IPS-18c (cell line): ENCODE measurements around the gene TENM3.

Source experiments
- H3K4me3 ChIP-seq: 2 replicates; pipeline ENCODE4 v1.7.0; 2013; ENCODE audit warnings: low read depth, mild to moderate bottlenecking, low read length, moderate library complexity; ENCODE audit not compliant: insufficient read depth
- H3K9me3 ChIP-seq: one replicate; pipeline ENCODE4 v1.6.1; 2013; ENCODE audit warnings: mild to moderate bottlenecking, low read length, moderate library complexity; ENCODE audit not compliant: control insufficient read depth, insufficient read depth

The TENM3 gene

DNA sequence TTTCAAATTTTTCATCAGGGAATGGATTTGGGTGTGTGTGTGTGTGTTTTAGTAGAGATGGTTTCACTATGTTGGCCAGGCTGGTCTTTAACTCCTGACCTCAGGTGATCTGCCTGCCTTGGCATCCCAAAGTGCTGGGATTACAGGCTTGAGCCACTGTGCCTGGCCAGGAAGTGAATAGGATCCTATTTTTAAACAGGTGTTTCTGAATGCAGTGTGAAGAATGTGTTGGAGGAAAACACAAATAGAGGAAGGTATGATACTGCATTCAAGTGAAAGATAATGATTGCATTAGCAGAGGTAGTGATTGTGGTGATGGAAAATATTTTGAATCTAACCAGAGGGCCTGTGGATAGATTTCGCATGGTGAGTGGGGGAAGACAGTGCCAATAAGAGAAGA is 189.6 kb downstream of the TENM3 start:
- Histone ChIP-seq H3K4me3 (no peak overlapping the region), H3K9me3 (no peaks in the 10 kb centered on the region)

DNA sequence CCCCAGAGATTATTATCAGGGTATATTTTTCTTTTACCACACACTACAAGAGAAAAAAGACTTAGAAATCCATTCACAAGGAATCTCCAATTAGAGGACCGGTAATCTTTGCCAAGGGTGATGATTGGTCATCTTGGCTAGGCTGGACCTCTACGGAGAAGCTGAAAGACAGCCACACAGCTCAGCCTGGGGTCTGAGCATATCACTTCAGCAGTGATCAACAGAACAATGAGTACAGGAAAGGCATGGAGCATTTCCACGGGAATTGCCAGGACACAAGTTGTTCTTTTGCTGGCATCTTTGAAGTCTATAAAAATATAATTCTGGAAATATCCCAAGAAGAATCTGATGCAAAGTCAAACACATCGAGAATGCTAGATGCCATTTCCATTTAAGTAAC is 191.5 kb downstream of the TENM3 start:
- H3K4me3 ChIP-seq, result no peak overlapping the region
- H3K9me3 ChIP-seq, result no peaks in the 10 kb centered on the region

DNA sequence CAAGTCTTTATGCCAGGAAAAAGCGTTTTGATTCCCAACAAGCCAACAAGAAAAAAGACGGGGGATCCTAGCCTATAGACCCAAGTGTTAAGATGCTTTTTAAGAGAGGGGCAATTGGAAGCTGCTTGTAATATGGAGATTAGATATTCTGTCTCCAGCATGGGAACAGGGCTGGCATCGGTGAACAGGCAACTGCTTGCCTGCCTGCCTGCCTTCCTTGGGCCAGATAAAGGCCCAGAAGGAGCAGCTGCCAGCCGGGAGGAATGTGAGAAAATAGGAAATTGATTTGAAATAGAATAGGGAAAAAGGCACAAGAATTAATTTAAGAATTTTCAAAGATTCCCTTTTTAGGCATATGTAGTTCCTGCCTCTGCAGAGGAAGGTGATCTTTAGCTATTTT is 192.2 kb downstream of the TENM3 start:
- no peak overlapping the region for H3K4me3 ChIP-seq
- H3K9me3 ChIP-seq, result no peaks in the 10 kb centered on the region

DNA sequence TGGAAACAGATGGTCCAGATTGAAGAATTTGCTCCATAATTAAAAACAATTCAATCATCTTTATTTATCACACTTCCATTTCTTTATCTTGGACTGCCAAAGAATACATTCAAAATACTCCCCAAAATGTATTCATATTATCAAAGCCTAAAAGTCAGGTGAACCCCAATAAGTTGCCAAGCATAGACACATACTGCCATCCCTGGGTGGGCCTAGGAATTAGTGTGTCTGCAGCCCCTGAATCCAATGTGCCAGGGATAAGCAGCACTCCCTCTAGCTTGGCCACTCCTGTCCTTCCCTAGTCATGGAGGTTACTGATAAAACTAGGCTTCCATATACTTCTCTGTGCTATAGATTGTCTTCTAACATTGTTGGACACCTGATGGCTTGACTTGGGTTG is 199.9 kb downstream of the TENM3 start:
- Histone ChIP-seq H3K9me3 (no peaks in the 10 kb centered on the region), H3K4me3 (no peak overlapping the region)

DNA sequence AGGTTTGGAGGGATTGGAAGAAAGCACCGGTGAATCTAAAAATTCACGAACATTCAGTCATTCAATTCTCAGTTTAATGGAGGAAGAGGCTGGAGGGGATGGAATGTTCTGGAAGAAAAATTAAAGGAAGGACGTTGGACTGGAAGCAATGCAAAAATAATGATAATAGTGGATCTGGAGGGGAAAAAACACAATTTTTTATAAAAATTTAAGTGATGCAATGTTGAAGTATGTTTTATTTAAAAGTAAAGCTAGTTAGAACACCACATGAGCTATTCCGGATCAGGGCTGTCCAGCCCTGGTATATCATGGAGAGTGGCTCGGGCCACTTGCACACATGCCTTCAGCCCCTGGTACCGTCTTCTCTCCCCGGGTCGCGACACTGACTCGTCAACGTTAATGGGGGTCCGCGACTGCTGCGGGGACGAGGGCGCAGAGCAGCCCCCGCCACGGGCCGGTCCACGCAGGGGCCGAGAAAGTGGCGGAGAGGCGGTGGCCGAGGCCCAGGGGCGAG is 204.6 kb downstream of the TENM3 start:
- no peaks in the 10 kb centered on the region for H3K9me3 ChIP-seq
- peak overlapping the region; percentile 67 for H3K4me3 ChIP-seq

DNA sequence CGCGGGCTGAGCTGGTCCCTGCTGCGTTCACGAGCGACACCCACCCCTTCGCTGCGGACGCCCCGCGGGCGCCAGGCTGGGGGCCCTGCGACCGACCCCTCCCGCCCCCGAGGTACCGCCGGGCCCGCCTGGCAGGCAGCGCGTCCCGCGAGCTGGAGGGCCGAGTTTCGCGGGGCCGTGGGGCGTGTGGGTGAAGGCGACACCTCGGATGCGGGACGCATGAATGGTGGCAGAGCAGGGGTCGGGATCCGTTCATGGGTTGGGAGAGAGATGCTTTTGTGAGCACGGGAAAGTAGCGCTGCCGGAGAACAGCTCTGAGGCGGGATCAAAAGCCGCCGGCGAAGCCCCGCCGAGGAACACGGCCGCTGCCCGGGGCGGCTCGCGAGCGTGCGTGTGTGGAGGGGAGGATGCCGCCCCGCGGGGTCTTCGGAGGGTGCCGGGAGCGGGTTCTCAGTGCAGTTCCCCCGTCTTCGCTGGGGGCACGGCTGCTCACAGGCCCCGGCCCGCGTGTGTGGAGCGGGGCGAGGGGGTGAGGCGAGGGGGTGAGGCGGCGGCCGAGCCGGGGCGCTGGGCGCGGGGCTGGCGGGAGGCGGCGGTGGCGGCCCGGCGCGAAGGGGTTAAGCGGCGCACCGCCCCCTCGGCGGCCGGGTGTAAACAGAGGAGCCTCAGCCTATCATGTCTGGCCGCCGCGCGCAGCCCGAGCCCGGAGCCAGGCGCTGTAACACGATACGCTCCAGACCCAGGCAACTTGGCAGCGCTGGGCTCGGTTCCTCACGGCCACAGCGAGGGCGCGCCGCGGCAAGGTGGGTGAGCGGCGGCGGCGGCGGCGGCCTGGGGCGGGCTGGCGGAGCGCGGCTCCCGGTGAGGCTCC is 205.3 kb downstream of the TENM3 start:
- Histone ChIP-seq H3K9me3 (no peaks in the 10 kb centered on the region), H3K4me3 (peak overlapping the region; percentile 67)

DNA sequence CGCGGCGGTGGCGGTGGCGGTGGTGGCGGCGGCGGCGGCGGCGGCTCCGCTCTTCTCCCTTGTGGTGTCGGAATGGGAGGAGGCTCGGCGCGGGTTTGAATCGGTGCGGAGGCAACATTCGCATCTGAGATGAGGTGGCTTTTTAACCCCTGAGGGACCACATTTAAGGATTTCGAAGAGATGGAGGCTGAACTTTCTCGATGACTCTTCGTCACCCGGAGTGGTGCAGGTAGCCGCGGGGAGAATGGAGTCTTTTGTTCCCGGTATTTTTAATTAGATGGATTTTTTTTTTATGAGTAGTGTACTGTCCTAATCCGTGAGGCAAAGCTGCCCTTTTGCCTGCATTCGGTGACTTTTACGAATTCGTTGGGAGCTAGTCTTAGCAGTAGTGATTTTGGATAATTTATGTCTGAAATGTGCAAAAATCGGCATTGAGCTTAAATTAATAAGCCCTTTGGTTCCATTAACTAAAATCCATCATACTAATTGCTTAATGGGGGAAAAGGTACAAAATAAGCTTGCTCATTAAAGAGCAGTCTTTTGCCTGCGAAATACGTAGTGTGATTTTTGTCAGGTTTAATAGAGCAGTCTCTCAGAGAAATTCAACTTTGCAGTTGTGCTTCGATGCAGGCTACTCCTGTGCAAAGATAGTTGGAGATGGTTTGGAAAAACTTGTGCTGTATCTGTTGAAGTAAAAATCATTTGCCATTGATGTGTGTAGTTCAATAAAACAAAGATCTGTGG is 206.2 kb downstream of the TENM3 start:
- Histone ChIP-seq H3K9me3 (no peaks in the 10 kb centered on the region), H3K4me3 (peak overlapping the region; percentile 67)

DNA sequence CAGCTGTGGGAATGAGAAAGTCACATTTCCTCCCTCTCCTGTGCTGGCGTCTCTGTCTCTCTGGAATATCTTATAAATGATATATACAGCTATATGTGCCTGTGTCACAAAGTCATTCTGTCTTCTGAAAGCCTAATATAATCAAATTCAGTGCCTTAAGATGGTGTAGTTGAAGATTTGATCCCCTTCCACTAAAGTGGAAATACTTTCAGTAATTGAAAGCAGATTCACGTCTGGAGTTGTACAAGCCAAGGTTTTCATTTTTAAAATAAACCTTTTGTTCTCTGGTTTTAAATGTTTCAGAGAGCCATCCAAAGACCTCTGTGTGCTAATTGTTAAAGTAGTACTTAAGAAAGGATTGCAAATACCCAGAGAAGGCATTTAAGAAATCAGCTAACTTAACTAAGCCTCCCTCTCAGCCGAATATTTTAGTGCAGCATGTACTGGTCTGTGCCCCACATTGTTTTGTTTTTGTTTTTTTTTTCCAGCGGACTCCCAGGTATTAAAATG is 206.8 kb downstream of the TENM3 start:
- H3K4me3 ChIP-seq, result peak overlapping the region; percentile 67
- no peaks in the 10 kb centered on the region for H3K9me3 ChIP-seq

DNA sequence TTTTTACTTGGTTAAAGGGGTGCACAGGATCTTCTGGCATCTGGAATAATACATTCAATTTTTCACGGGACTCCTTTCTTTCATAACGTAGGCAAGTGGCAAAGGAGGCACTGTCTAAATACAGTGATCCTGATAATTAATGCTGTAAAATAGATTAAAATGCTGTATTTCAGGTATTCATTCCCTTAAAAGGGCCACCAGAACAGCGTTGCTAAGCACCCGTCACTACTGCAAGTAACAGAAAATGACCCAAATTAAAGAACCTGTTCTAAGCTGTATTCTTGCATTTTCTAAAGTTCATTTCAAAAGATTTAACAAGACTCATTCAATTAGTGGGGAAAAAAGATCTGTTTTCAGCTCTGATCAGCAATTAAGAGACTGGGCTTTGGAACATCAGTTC is 208.2 kb downstream of the TENM3 start:
- Histone ChIP-seq H3K4me3 (no peak overlapping the region), H3K9me3 (no peaks in the 10 kb centered on the region)

DNA sequence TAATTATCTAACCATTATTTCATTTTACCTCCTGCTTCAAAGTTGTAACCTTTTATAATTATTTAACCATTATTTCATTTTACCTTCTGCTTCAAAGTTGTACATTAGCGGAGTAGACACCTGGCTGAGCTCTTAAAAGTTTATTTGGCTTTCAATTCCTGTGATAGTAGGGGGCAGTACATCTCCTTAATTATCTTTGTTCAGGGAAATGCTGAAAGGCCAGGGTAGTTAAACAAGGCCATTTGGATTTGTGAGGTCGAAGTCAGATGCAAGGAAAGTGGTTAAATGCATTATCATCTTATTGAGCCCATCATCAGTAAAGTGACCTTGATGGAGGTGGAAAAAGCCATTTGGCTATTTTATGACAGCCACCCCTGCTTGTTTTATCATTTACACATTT is 210.6 kb downstream of the TENM3 start:
- Histone ChIP-seq H3K4me3 (no peak overlapping the region), H3K9me3 (no peaks in the 10 kb centered on the region)

DNA sequence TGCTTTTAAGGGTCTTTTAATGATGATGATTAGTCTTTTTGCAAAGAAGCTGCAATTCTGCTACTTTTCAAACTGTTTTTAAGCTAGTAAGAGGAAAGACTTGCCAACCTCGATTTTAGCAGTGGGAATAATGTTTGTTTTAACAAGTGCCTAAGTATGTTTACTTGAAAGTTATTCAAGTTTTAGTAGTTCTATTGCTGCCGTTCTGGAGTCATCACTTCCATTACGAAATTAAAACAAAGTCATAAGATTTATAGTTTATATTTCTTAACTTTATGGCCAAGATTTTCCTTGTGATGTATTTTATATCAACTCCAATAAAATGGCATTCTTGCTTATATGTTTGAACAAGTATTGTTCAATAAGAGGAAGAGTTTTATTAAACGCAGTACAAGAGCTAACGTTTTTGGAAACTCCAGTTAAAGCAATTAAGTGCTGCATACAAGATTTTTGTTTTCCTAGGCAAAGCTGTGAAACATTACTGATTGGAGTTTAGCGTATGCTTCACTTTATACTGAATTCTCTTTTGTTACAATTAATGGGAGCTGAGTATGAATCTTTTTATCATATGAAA is 211.3 kb downstream of the TENM3 start:
- Histone ChIP-seq H3K9me3 (no peaks in the 10 kb centered on the region), H3K4me3 (no peak overlapping the region)

DNA sequence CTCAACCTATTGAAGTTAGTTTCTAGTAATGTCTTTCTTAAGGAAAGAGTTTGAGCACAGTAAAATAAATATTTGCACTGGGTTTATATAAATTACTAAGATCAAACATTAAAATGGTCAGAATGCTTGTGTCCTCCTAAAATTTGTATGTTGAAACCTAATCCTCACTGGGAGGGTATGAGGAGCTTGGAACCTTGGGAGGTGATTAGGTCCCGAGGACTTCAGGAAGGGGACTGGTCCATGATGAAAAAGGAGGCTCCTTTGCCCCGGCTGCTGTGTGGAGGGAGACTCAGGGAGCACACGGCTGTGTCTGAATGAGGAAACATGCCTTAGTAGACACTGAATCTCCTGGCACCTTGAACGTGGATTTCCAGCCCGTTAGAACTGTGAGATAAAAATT is 221.9 kb downstream of the TENM3 start:
- no peak overlapping the region for H3K4me3 ChIP-seq
- no peaks in the 10 kb centered on the region for H3K9me3 ChIP-seq

DNA sequence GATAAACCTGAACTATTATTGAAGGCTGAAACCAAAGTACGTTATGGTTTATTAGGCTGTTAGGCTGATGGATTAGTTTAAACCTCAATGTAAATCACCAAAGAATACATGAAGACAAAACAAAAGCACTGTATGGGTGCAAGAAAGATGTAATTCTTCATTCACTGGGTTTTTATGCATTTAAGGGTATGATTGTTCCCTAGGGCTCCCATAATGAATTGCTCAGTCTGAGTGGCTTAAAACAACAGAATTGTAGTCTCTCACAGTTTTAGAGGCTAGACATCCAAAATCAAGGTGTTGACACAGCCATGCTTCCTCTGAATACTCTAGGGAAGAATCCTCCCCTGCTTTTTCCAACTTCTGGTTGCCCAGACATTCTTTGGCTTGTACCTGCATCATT is 222.8 kb downstream of the TENM3 start:
- Histone ChIP-seq H3K4me3 (no peak overlapping the region), H3K9me3 (no peaks in the 10 kb centered on the region)

DNA sequence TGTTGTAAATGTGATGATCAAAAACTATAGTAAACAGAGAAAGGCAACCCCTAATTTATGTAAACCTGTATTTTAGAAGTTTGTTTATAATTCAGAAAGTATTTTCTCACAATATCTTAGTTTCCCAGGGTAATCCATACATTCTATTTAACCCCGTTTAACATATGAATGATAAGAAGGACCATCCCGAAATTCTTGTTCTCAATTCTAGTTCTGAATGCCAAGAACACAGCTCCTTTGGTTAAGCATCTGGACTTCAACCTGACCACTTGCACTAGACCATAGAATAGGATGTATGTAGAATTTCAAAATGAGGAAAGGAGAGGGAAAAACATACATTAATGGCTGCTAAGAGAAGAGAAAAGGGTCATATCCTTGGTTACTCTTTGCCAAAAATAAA is 227.0 kb downstream of the TENM3 start:
- Histone ChIP-seq H3K9me3 (no peaks in the 10 kb centered on the region), H3K4me3 (no peak overlapping the region)

DNA sequence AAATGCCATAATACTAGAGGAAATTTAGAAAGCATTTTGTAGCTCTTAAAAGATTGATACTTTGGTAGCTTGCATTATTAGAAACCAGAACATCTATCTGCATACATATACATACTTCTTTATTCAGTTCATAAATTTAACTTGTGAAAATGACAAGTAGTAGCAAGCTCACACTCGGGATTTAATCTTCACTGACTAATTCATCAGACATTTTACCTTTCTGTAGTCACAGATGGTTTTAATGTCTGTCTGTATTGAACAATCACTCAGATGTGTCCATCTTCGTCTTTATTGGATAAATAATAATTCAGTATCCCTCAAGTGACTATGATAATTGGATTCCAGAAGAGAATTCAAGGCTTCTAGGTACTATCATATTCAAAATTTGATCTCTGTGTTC is 232.3 kb downstream of the TENM3 start:
- Histone ChIP-seq H3K9me3 (no peaks in the 10 kb centered on the region), H3K4me3 (no peak overlapping the region)

DNA sequence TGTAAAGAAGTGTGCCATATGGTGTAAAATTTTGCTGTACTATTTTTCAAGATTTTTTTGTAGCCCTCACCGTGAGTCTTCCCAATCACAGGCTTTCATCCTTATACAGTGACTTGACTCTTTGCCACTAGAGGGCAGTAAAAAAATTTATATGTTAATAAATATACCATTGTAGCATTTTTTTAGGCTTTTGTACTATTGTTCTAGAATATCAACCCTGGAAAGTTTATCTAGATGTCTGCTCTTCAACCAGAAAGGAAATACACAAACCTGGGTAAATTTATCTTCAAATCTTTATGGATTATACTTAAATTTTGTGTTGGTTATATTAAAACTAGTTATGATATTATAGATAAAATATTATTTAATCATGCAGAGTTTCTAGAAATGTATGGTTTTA is 235.3 kb downstream of the TENM3 start:
- no peaks in the 10 kb centered on the region for H3K9me3 ChIP-seq
- H3K4me3 ChIP-seq, result no peak overlapping the region

DNA sequence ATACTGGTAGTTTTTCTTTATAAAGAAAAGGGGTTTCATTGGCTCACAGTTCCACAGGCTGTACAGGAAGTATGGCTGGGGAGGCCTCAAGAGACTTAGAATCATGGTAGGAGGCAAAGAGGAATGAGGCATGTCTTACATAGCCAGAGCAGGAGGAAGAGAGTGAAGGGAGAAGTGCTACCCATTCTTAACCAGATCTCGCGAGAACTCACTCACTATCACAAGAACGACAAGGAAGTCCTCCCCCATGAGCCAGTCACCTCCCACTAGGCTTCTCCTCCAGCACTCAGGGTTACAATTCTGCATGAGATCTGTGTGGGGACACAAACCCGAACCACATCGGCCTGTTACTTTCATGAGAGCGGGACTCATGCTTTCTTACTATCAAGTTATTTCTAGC is 240.5 kb downstream of the TENM3 start:
- no peaks in the 10 kb centered on the region for H3K9me3 ChIP-seq
- no peak overlapping the region for H3K4me3 ChIP-seq

DNA sequence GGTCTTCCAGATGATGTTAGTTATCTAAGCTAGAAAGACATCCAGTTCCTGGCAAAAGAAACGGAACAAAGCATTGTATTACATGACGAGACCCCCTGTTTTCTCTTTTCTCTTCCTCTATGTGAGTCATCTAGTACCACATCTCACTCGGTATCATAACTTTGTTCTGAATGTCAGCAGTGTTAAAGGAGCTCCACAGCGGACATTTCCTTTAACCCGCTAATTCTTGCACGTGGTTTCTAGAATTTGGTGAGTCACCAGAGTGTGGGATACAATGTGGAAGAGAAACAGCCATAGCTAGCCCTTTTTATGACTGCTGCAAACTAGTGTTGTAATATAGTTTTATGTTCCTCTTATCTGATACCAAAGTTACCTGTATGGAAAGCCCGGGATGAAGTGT is 243.7 kb downstream of the TENM3 start:
- Histone ChIP-seq H3K4me3 (no peak overlapping the region), H3K9me3 (no peaks in the 10 kb centered on the region)
